Astrocyte (in vitro differentiated cells and primary cell): Measurements from ENCODE around the gene UBL3. TPM values are rescaled to one million over a fixed set of nuclear protein-coding genes. Genes with fewer than 3 reads are reported as not detected.

Experiments
- DNase-seq: peaks from one replicate; pipeline ENCODE4 v3.0.0-alpha.2; 2010; ENCODE audit warnings: low read depth
- FAIRE-seq: peaks from 2 replicates; lab custom pipeline; 2011; peaks lifted over from hg19 to GRCh38; lab: Jason Lieb, UNC
- H2AFZ ChIP-seq: 2 replicates; pipeline ENCODE4 v1.6.0; 2012; ENCODE audit warnings: low read depth, low read length, inconsistent platforms
- H3K27ac ChIP-seq: 2 replicates; pipeline ENCODE4 v1.5.1; 2011; ENCODE audit warnings: low read depth, low read length, inconsistent platforms
- H3K27me3 ChIP-seq: 2 replicates; pipeline ENCODE4 v1.6.0; 2011; ENCODE audit warnings: low read length, inconsistent platforms; ENCODE audit not compliant: insufficient read depth
- H3K36me3 ChIP-seq: 2 replicates; pipeline ENCODE4 v1.5.1; 2011; ENCODE audit warnings: low read length, inconsistent platforms; ENCODE audit not compliant: insufficient read depth
- H3K4me1 ChIP-seq: 2 replicates; pipeline ENCODE4 v1.5.1; 2011; ENCODE audit warnings: low read length, inconsistent platforms; ENCODE audit not compliant: insufficient read depth
- H3K4me2 ChIP-seq: 2 replicates; pipeline ENCODE4 v1.6.0; 2012; ENCODE audit warnings: low read length, inconsistent platforms
- H3K4me3 ChIP-seq: 2 replicates; pipeline ENCODE4 v1.5.1; 2011; ENCODE audit warnings: low read depth, mild to moderate bottlenecking, low read length, inconsistent platforms; ENCODE audit not compliant: insufficient read depth
- H3K79me2 ChIP-seq: 2 replicates; pipeline ENCODE4 v1.6.0; 2012; ENCODE audit warnings: mild to moderate bottlenecking, low read length, inconsistent platforms; ENCODE audit not compliant: insufficient read depth
- H3K9ac ChIP-seq: 2 replicates; pipeline ENCODE4 v1.6.0; 2012; ENCODE audit warnings: mild to moderate bottlenecking, low read length, inconsistent platforms
- H3K9me3 ChIP-seq: 2 replicates; pipeline ENCODE4 v1.5.1; 2012; ENCODE audit warnings: low read depth, mild to moderate bottlenecking, low read length, inconsistent platforms; ENCODE audit not compliant: insufficient read depth
- H4K20me1 ChIP-seq: 2 replicates; pipeline ENCODE4 v1.6.0; 2012; ENCODE audit warnings: low read length, inconsistent platforms; ENCODE audit not compliant: insufficient read depth
- H3K27ac Mint-ChIP-seq: one replicate; pipeline ENCODE4 v1.8.0; 2021; ENCODE audit warnings: mild to moderate bottlenecking, mixed read lengths; ENCODE audit not compliant: unreplicated experiment
- H3K27me3 Mint-ChIP-seq: one replicate; pipeline ENCODE4 v1.8.0; 2021; ENCODE audit warnings: low read depth, mixed read lengths; ENCODE audit not compliant: unreplicated experiment
- H3K36me3 Mint-ChIP-seq: one replicate; pipeline ENCODE4 v1.8.0; 2021; ENCODE audit warnings: low read depth, mixed read lengths; ENCODE audit not compliant: unreplicated experiment
- H3K4me1 Mint-ChIP-seq: one replicate; pipeline ENCODE4 v1.8.0; 2021; ENCODE audit warnings: low read depth, mixed read lengths; ENCODE audit not compliant: unreplicated experiment
- H3K4me3 Mint-ChIP-seq: one replicate; pipeline ENCODE4 v1.8.0; 2021; ENCODE audit warnings: mild to moderate bottlenecking, moderate library complexity, mixed read lengths; ENCODE audit not compliant: unreplicated experiment
- H3K9me3 Mint-ChIP-seq: one replicate; pipeline ENCODE4 v1.8.0; 2021; ENCODE audit warnings: mild to moderate bottlenecking, mixed read lengths; ENCODE audit not compliant: unreplicated experiment
- CTCF ChIP-seq: IDR thresholded peaks from 2 replicates; pipeline ENCODE4 v1.5.1; 2011; ENCODE audit warnings: low read depth, mild to moderate bottlenecking, inconsistent platforms, low read length, moderate library complexity; ENCODE audit not compliant: insufficient read depth
- EZH2 ChIP-seq: IDR thresholded peaks from 2 replicates; pipeline ENCODE4 v1.6.1; 2012; ENCODE audit warnings: mild to moderate bottlenecking, low read length, inconsistent platforms; ENCODE audit not compliant: insufficient read depth
- total RNA-seq: library from RNA; stranded (reverse); gene quantifications from 2 replicates; pipeline ENCODE4 v1.2.1, GENCODE V29; 2021

The UBL3 gene
- total RNA-seq, 1 donor from 2014 or later, result 48.5 TPM

- Mint-ChIP-seq H3K27ac (no peak overlapping the region), H3K9me3 (no peaks in the 10 kb centered on the region), H3K4me3 (no peak overlapping the region), H3K27me3 (no peaks in the 10 kb centered on the region), H3K4me1 (peaks cover 8% of the 10 kb centered on the region), H3K36me3 (no peaks in the 10 kb centered on the region)
- Histone ChIP-seq H2AFZ (no peak overlapping the region), H3K9me3 (no peaks in the 10 kb centered on the region), H3K36me3 (no peaks in the 10 kb centered on the region), H3K4me2 (no peak overlapping the region), H3K27me3 (peaks cover 3% of the 10 kb centered on the region), H3K79me2 (no peaks in the 10 kb centered on the region), H3K4me1 (no peaks in the 10 kb centered on the region), H3K27ac (no peak overlapping the region), H4K20me1 (no peaks in the 10 kb centered on the region), H3K4me3 (no peak overlapping the region), H3K9ac (no peak overlapping the region)
- TF ChIP-seq CTCF, result no peak
- TF ChIP-seq EZH2, result no peak
- DNase-seq (no peak), FAIRE-seq (no peak)
These were observed 37.9 kb upstream of the UBL3 start for GRCh38 chr13:29888306-29888705.

- FAIRE-seq (no peak), DNase-seq (no peak)
- no peak overlapping the region for H3K9ac ChIP-seq
- H3K9me3 ChIP-seq, result no peaks in the 10 kb centered on the region
- peaks cover 3% of the 10 kb centered on the region for H3K27me3 ChIP-seq
- H3K4me3 Mint-ChIP-seq, result no peak overlapping the region
- H3K4me2 ChIP-seq, result no peak overlapping the region
- no peak overlapping the region for H3K27ac Mint-ChIP-seq
- no peaks in the 10 kb centered on the region for H3K79me2 ChIP-seq
- TF ChIP-seq CTCF (no peak), EZH2 (no peak)
- no peaks in the 10 kb centered on the region for H3K36me3 ChIP-seq
- H2AFZ ChIP-seq, result no peak overlapping the region
- no peak overlapping the region for H3K27ac ChIP-seq
- H3K4me3 ChIP-seq, result no peak overlapping the region
- H4K20me1 ChIP-seq, result no peaks in the 10 kb centered on the region
- no peaks in the 10 kb centered on the region for H3K9me3 Mint-ChIP-seq
- H3K4me1 ChIP-seq, result no peaks in the 10 kb centered on the region
- peaks cover 8% of the 10 kb centered on the region for H3K4me1 Mint-ChIP-seq
- H3K36me3 Mint-ChIP-seq, result no peaks in the 10 kb centered on the region
- H3K27me3 Mint-ChIP-seq, result no peaks in the 10 kb centered on the region
These were observed 37.3 kb upstream of the UBL3 start for GRCh38 chr13:29887686-29888085.

- DNase-seq (no peak), FAIRE-seq (no peak)
- Histone ChIP-seq H4K20me1 (no peaks in the 10 kb centered on the region), H3K9me3 (no peaks in the 10 kb centered on the region), H3K4me3 (no peak overlapping the region), H3K4me1 (no peaks in the 10 kb centered on the region), H3K27ac (no peak overlapping the region), H2AFZ (no peak overlapping the region), H3K9ac (no peak overlapping the region), H3K4me2 (no peak overlapping the region), H3K36me3 (no peaks in the 10 kb centered on the region), H3K27me3 (peaks cover 3% of the 10 kb centered on the region), H3K79me2 (no peaks in the 10 kb centered on the region)
- Mint-ChIP-seq H3K9me3 (no peaks in the 10 kb centered on the region), H3K27ac (no peak overlapping the region), H3K27me3 (no peaks in the 10 kb centered on the region), H3K36me3 (no peaks in the 10 kb centered on the region), H3K4me3 (no peak overlapping the region), H3K4me1 (peaks cover 6% of the 10 kb centered on the region)
- no peak for TF ChIP-seq CTCF
- no peak for TF ChIP-seq EZH2
These were observed 36.7 kb upstream of the UBL3 start for GRCh38 chr13:29887030-29887557.
